DMS79 treated with DMSO at 0.1 percent for 48 hours (cell line): Measurements from ENCODE around the gene HDHD5.

Experiments
- DNase-seq: peaks from one replicate; lab custom pipeline; 2025; lab: John Stamatoyannopoulos, UW

Gene HDHD5

GRCh38 chr22:17158568-17159503 is at the start of gene HDHD5:
Gene HDHD5 (minus strand): TSS chr22:17159277. CDS start chr22:17159251, 26 bp downstream.
- peak; percentile 48 for DNase-seq

- DNase-seq = no peak
These were observed 46.4 kb upstream of the HDHD5 start for GRCh38 chr22:17205432-17205831.

- DNase-seq = no peak
These were observed 42.3 kb upstream of the HDHD5 start for GRCh38 chr22:17201285-17201945.

GRCh38 chr22:17199003-17199731 is 40.1 kb upstream of the HDHD5 start:
- no peak for DNase-seq

GRCh38 chr22:17198170-17199002 is 39.3 kb upstream of the HDHD5 start:
- DNase-seq = no peak

GRCh38 chr22:17194213-17194612 is 35.1 kb upstream of the HDHD5 start:
- no peak for DNase-seq

- DNase-seq = no peak
These were observed 33.1 kb upstream of the HDHD5 start for GRCh38 chr22:17192186-17192585.

GRCh38 chr22:17191163-17191784 is 32.2 kb upstream of the HDHD5 start:
- no peak for DNase-seq

- DNase-seq = no peak
These were observed 31.6 kb upstream of the HDHD5 start for GRCh38 chr22:17190702-17191101.

- DNase-seq = no peak
These were observed 17.6 kb upstream of the HDHD5 start for GRCh38 chr22:17176715-17177114.

- DNase-seq = no peak
These were observed 13.2 kb upstream of the HDHD5 start for GRCh38 chr22:17172029-17172833.

GRCh38 chr22:17171153-17172028 is 12.3 kb upstream of the HDHD5 start:
- DNase-seq = peak; percentile 63

- no peak for DNase-seq
These were observed 8.4 kb upstream of the HDHD5 start for GRCh38 chr22:17167486-17167885.

GRCh38 chr22:17164392-17165024 is 5.4 kb upstream of the HDHD5 start:
- DNase-seq = no peak

GRCh38 chr22:17162731-17163130 is 3.7 kb upstream of the HDHD5 start:
- no peak for DNase-seq

GRCh38 chr22:17161991-17162390 is 2.9 kb upstream of the HDHD5 start:
- no peak for DNase-seq

GRCh38 chr22:17159504-17159951 is 451 bp upstream of the HDHD5 start:
- peak; percentile 11 for DNase-seq

GRCh38 chr22:17158176-17158567 is 905 bp downstream of the HDHD5 start:
- DNase-seq = no peak

- DNase-seq = no peak
These were observed 1.4 kb downstream of the HDHD5 start for GRCh38 chr22:17157714-17158113.
